HepG2 (cell line): Measurements from ENCODE around the gene SERINC5. TPM values are rescaled to one million over a fixed set of nuclear protein-coding genes. Genes with fewer than 3 reads are reported as not detected.
A peak's percentile ranks its signal among the peaks of the same experiment; 100 is the strongest.
"Not testable (repeated sequence)": the region's sequence is repeated elsewhere in the genome, so short reads cannot be mapped to it uniquely, and the experiment has no call there.

Source experiments
- ATAC-seq: fragments of 200-7000 bp; cut with Tn5 transposase; 3 replicates; pipeline ENCODE4 v1.9.1; 2020; ENCODE audit warnings: mild to moderate bottlenecking, moderate library complexity
- BruUV-seq: library from RNA; stranded (reverse); fragments of 400-500 nt; replicated peaks from 2 replicates; lab custom pipeline; 2021; lab: Mats Ljungman, UMichigan
- CTCF ChIA-PET: fragments of 300-600 bp; formaldehyde crosslinking; extraction: SDS; loops from one replicate; lab custom pipeline; 2021; ENCODE audit warnings: low total read pairs, inconsistent platforms, low intra/inter-chr PET ratio; lab: Yijun Ruan, JAX
- POLR2A ChIA-PET: fragments of 350-600 bp; sonication (Branson Sonifier 250); formaldehyde crosslinking; loops from one replicate; lab custom pipeline; 2020; ENCODE audit warnings: antibody characterized with exemption, inconsistent platforms; lab: Yijun Ruan, JAX
- DNase-seq: peaks from one replicate; pipeline ENCODE4 v3.0.0-alpha.2; 2015; ENCODE audit warnings: low spot score
- FAIRE-seq: peaks from 3 replicates; lab custom pipeline; 2011; peaks lifted over from hg19 to GRCh38; lab: Jason Lieb, UNC
- H2AFZ ChIP-seq: one replicate; pipeline ENCODE4 v1.6.1; 2011; ENCODE audit warnings: low read length, inconsistent platforms
- H3K27ac ChIP-seq: fragments of 300-600 bp; 3 replicates; pipeline ENCODE4 v1.8.0; 2011; ENCODE audit warnings: mixed run types, mild to moderate bottlenecking, mixed read lengths, low read length, inconsistent platforms; ENCODE audit not compliant: insufficient read depth; ENCODE audit errors: extremely low read length
- H3K27me3 ChIP-seq, 2 experiments: fragments of 200-600 bp in 1 of 2; 2 replicates in 1 of 2; 3 replicates in 1 of 2; pipeline versions ENCODE4 v1.6.0 to v1.8.0; 2011; ENCODE audit warnings: low read length in 2 of 2, mild to moderate bottlenecking in 2 of 2, moderate library complexity in 2 of 2, inconsistent platforms in 1 of 2; ENCODE audit not compliant: insufficient read depth in 2 of 2, control insufficient read depth in 1 of 2
- H3K36me3 ChIP-seq, 2 experiments: fragments of 200-600 bp in 1 of 2; replicated peaks in 1 of 2; 2 replicates in 1 of 2; 3 replicates in 1 of 2; pipeline versions ENCODE4 v1.5.1 to v1.8.0; 2011; ENCODE audit warnings: low read length in 2 of 2, inconsistent platforms in 1 of 2; ENCODE audit not compliant: insufficient read depth in 2 of 2, control insufficient read depth in 1 of 2
- H3K4me1 ChIP-seq: 2 replicates; pipeline ENCODE4 v1.5.1; 2012; ENCODE audit warnings: low read length, inconsistent platforms; ENCODE audit not compliant: insufficient read depth
- H3K4me2 ChIP-seq: 2 replicates; pipeline ENCODE4 v1.6.0; 2011; ENCODE audit warnings: low read depth, low read length, inconsistent platforms
- H3K4me3 ChIP-seq, 3 experiments: fragments of 200-600 bp in 1 of 3; sonication (generic), shearing (Covaris generic) in 1 of 3; replicated peaks in 1 of 3; 2 replicates each; pipeline ENCODE4 v1.5.1; 2011 to 2016; ENCODE audit warnings: low read length in 3 of 3, inconsistent platforms in 2 of 3, low read depth in 2 of 3, mild to moderate bottlenecking in 2 of 3, control low read depth in 1 of 3, mixed read lengths in 1 of 3; ENCODE audit not compliant: insufficient read depth in 1 of 3
- H3K79me2 ChIP-seq: one replicate; pipeline ENCODE4 v1.6.1; 2011; ENCODE audit warnings: low read length, inconsistent platforms; ENCODE audit not compliant: insufficient read depth
- H3K9ac ChIP-seq: 2 replicates; pipeline ENCODE4 v1.6.0; 2011; ENCODE audit warnings: mild to moderate bottlenecking, low read depth, low read length, inconsistent platforms; ENCODE audit not compliant: insufficient read depth
- H3K9me3 ChIP-seq: 2 replicates; pipeline ENCODE4 v1.5.1; 2012; ENCODE audit warnings: mild to moderate bottlenecking, low read length
- H4K20me1 ChIP-seq: 2 replicates; pipeline ENCODE4 v1.6.0; 2011; ENCODE audit warnings: inconsistent platforms, mild to moderate bottlenecking, low read length, moderate library complexity; ENCODE audit not compliant: insufficient read depth
- REPIN1 ChIP-seq: sonication (generic); formaldehyde crosslinking; IDR thresholded peaks from 2 replicates; pipeline ENCODE4 v1.8.0; 2022; ENCODE audit warnings: missing genetic modification reagents, low read depth, mild to moderate bottlenecking, borderline replicate concordance
- REST ChIP-seq, 2 experiments: IDR thresholded peaks; 2 replicates each; pipeline ENCODE4 v1.6.1; 2011 to 2012; ENCODE audit warnings: low read length in 2 of 2, borderline replicate concordance in 1 of 2, low read depth in 1 of 2, mild to moderate bottlenecking in 1 of 2, moderate library complexity in 1 of 2
- SOX5 ChIP-seq: IDR thresholded peaks from 2 replicates; pipeline ENCODE4 v1.6.1; 2016; ENCODE audit warnings: borderline replicate concordance
- SOX6 ChIP-seq, 2 experiments: fragments of 450-650 bp in 1 of 2; sonication (generic) in 1 of 2; formaldehyde crosslinking in 1 of 2; IDR thresholded peaks; 2 replicates each; pipeline versions ENCODE4 v1.4.0 to v1.6.1; 2017 to 2020; ENCODE audit warnings: antibody characterized with exemption in 1 of 2, mild to moderate bottlenecking in 1 of 2, missing genetic modification reagents in 1 of 2
- TCF7 ChIP-seq: sonication (generic); IDR thresholded peaks from 2 replicates; pipeline ENCODE4 v1.6.1; 2016; ENCODE audit warnings: antibody characterized with exemption, low read depth
- ZNF263 ChIP-seq: sonication (generic); formaldehyde crosslinking; IDR thresholded peaks from 2 replicates; pipeline ENCODE4 v1.4.0; 2020; ENCODE audit warnings: missing genetic modification reagents
- ZNF281 ChIP-seq: sonication (generic); formaldehyde crosslinking; IDR thresholded peaks from 2 replicates; pipeline ENCODE4 v1.4.0; 2020; ENCODE audit warnings: missing genetic modification reagents, borderline replicate concordance
- ZNF687 ChIP-seq: sonication (generic); formaldehyde crosslinking; IDR thresholded peaks from 2 replicates; pipeline ENCODE4 v1.5.1; 2020; ENCODE audit warnings: mild to moderate bottlenecking, missing genetic modification reagents, moderate library complexity
- WGBS: methylation state at CpG from one replicate; pipeline ENCODE4 v1.1.6; 2017; ENCODE audit warnings: low lambda C conversion rate; 5-methylcytosine and 5-hydroxymethylcytosine counted together
- in situ Hi-C: cut with HindIII; loops from 2 replicates; pipeline ENCODE4 v1.10.0; 2017; ENCODE audit warnings: low pct_unique_long_range_greater_than_20kb; ENCODE audit not compliant: extremely low pct_ligation_motif_present
- intact Hi-C: fragments of 100-400 bp; cut with micrococcal nuclease; formaldehyde crosslinking; loops from one replicate; pipeline ENCODE4 v1.10.0; 2022; ENCODE audit not compliant: unreplicated experiment
- polyA plus RNA-seq, 8 experiments: library from polyadenylated mRNA; depleted of rRNA in 3 of 8; stranded (reverse) in 7 of 8; unstranded in 1 of 8; fragments of >200 nt; fragmentation: Illumina TruSeq in 4 of 8; extraction: Trizol in 4 of 8; gene quantifications; 2 replicates each; pipeline versions ENCODE4 v1.2.1 to v1.2.3, GENCODE V29; 2011 to 2016; ENCODE audit warnings: low read depth in 4 of 8, missing spikeins in 1 of 8, mixed read lengths in 1 of 8; ENCODE audit not compliant: insufficient read depth in 1 of 8
- total RNA-seq, 5 experiments: library from RNA; depleted of rRNA; stranded (reverse); fragments of >200 nt; fragmentation: Illumina TruSeq; extraction: Trizol; gene quantifications; 2 replicates each; pipeline ENCODE4 v1.2.3, GENCODE V29; 2016; ENCODE audit warnings: low read depth in 1 of 5

SERINC5 gene
- total and polyA plus RNA-seq, 2 of the 13 experiments (the other 11 are each of a cell fraction or from before 2014, with no cell fraction given): 17.3 to 22.8 TPM

GRCh38 chr5:80111376-80111990, 144.4 kb downstream of the SERINC5 start (continued):
- TF ChIP-seq SOX6 (IDR thresholded peaks at IDR 0.05): not testable (repeated sequence)
- TF ChIP-seq SOX6 (CRISPR knock-in tag; IDR thresholded peaks at IDR 0.05) (peak; percentile 29; the same call in 1 of the 2 replicates), SOX5 (CRISPR knock-in tag) (peak; percentile 21; the same call in 1 of the 2 replicates), TCF7 (0 out of 2 replicates have a peak, but pooled peaks have one; percentile 10)
- TF ChIP-seq, all 625 proteins: peak for 7; not testable (repeated sequence) for 618

- no TSS peak for BruUV-seq
- Histone ChIP-seq H3K27me3 (no peaks in the 10 kb centered on the region), H3K36me3 (no peaks in the 10 kb centered on the region), H2AFZ (no peak overlapping the region), H3K4me3 (no peak overlapping the region; a peak in 1 of 6 replicates), H3K27ac (no peak overlapping the region), H4K20me1 (no peaks in the 10 kb centered on the region), H3K4me2 (peak overlapping the region; percentile 44; the same call in 1 of the 2 replicates), H3K9ac (no peak overlapping the region), H3K4me1 (peaks cover 52% of the 10 kb centered on the region), H3K9me3 (no peaks in the 10 kb centered on the region), H3K79me2 (no peaks in the 10 kb centered on the region)
- intact Hi-C loops (no loop called here), in situ Hi-C loops (no loop called here)
- ChIA-PET CTCF (no interaction called here), POLR2A (interaction anchor here (0.6 to 1.1 kb wide), 2 partner anchors 146 to 163 kb away, joined by 3 read pairs; partner anchors contain the start of gene SERINC5)
- FAIRE-seq (no peak), ATAC-seq (peak; percentile 21), DNase-seq (no peak)
- WGBS: 69% methylated on average over 3 of the region's 9 CpGs
- peak; percentile 51; the same call in 1 of the 2 replicates for TF ChIP-seq ZNF263 (CRISPR knock-in tag)
- no peak for TF ChIP-seq REPIN1 (CRISPR knock-in tag)
- 0 out of 4 replicates have a peak, but pooled peaks of 1 of the 2 experiments have one; percentile 16 for TF ChIP-seq REST (IDR thresholded peaks at IDR 0.05; ENCODE audit: borderline replicate concordance in 1 of 2, low read depth in 1 of 2, low read length in 2 of 2)
- TF ChIP-seq ZNF687 (CRISPR knock-in tag): peak; percentile 42
- no peak for TF ChIP-seq ZNF281 (CRISPR knock-in tag)
These were observed 146.0 kb downstream of the SERINC5 start for GRCh38 chr5:80109646-80110478.
